Neural cell (in vitro differentiated cells): ENCODE data around the gene KRTAP12-2. TPM values are rescaled to one million over a fixed set of nuclear protein-coding genes. Genes with fewer than 3 reads are reported as not detected.

ENCODE experiments used
- H2AFZ ChIP-seq: fragments of 200-600, 300-800 bp; sonication (generic), shearing (Covaris generic); 2 replicates; pipeline ENCODE4 v1.6.0; 2014; ENCODE audit warnings: low read depth, mild to moderate bottlenecking, antibody characterized with exemption, low read length, moderate library complexity
- H3F3A ChIP-seq: fragments of 200-600 bp; shearing (Covaris generic); 2 replicates; pipeline ENCODE4 v1.6.1; 2016; ENCODE audit warnings: mild to moderate bottlenecking, moderate library complexity, mixed read lengths, antibody characterized with exemption, low read length; ENCODE audit not compliant: insufficient read depth, poor library complexity, severe bottlenecking
- H3K27ac ChIP-seq: fragments of 200-600, 300-800 bp; sonication (generic), shearing (Covaris generic); 2 replicates; pipeline ENCODE4 v1.5.1; 2014; ENCODE audit warnings: mild to moderate bottlenecking, low read length, moderate library complexity
- H3K27me3 ChIP-seq: fragments of 300-800, 200-600 bp; sonication (generic), shearing (Covaris generic); 2 replicates; pipeline ENCODE4 v1.6.0; 2014; ENCODE audit warnings: mild to moderate bottlenecking, low read depth, low read length, moderate library complexity; ENCODE audit not compliant: insufficient read depth
- H3K36me3 ChIP-seq: fragments of 300-800, 200-600 bp; sonication (generic), shearing (Covaris generic); 2 replicates; pipeline ENCODE4 v1.5.1; 2014; ENCODE audit warnings: mild to moderate bottlenecking, antibody characterized with exemption, low read length, moderate library complexity; ENCODE audit not compliant: insufficient read depth
- H3K4me2 ChIP-seq: fragments of 300-800, 200-600 bp; sonication (generic), shearing (Covaris generic); 2 replicates; pipeline ENCODE4 v1.6.0; 2014; ENCODE audit warnings: mild to moderate bottlenecking, low read length
- H3K4me3 ChIP-seq: fragments of 300-800, 200-600 bp; sonication (generic), shearing (Covaris generic); 2 replicates; pipeline ENCODE4 v1.5.1; 2014; ENCODE audit warnings: mild to moderate bottlenecking, low read length, moderate library complexity
- H3K79me2 ChIP-seq: fragments of 200-600 bp; shearing (Covaris generic); replicated peaks from 2 replicates; pipeline ENCODE4 v1.6.0; 2014; ENCODE audit warnings: mild to moderate bottlenecking, low read length, moderate library complexity; ENCODE audit not compliant: insufficient read depth
- H3K9ac ChIP-seq: fragments of 300-800, 200-600 bp; sonication (generic), shearing (Covaris generic); 2 replicates; pipeline ENCODE4 v1.6.1; 2016; ENCODE audit warnings: mild to moderate bottlenecking, low read length, mixed read lengths
- H3K9me2 ChIP-seq: fragments of 200-600 bp; shearing (Covaris generic); 2 replicates; pipeline ENCODE4 v1.6.1; 2016; ENCODE audit warnings: mild to moderate bottlenecking, low read length, mixed read lengths; ENCODE audit not compliant: insufficient read depth
- H3K9me3 ChIP-seq: fragments of 200-600, 300-800 bp; sonication (generic), shearing (Covaris generic); 2 replicates; pipeline ENCODE4 v1.6.1; 2016; ENCODE audit warnings: mild to moderate bottlenecking, mixed run types, low read length, moderate library complexity, mixed read lengths
- H4K20me1 ChIP-seq: fragments of 200-600 bp; shearing (Covaris generic); 2 replicates; pipeline ENCODE4 v1.6.1; 2016; ENCODE audit warnings: mild to moderate bottlenecking, mixed run types; ENCODE audit not compliant: insufficient read depth
- CTCF ChIP-seq: fragments of 450-650 bp; IDR thresholded peaks from 2 replicates; pipeline ENCODE4 v1.5.1; 2014; ENCODE audit warnings: antibody characterized with exemption, mild to moderate bottlenecking, moderate library complexity; ENCODE audit not compliant: poor library complexity, severe bottlenecking
- EP300 ChIP-seq: fragments of 450-650 bp; conservative IDR thresholded peaks from 2 replicates; pipeline ENCODE4 v1.6.1; 2014; ENCODE audit warnings: antibody characterized with exemption, mild to moderate bottlenecking, moderate library complexity; ENCODE audit not compliant: poor library complexity, severe bottlenecking
- EZH2 ChIP-seq: fragments of 200-600, 300-800 bp; shearing (Covaris generic), sonication (generic); IDR thresholded peaks from 2 replicates; pipeline ENCODE4 v1.6.1; 2014; ENCODE audit warnings: antibody characterized with exemption, low read length, borderline replicate concordance, mild to moderate bottlenecking; ENCODE audit not compliant: insufficient read depth, poor library complexity, severe bottlenecking
- MXI1 ChIP-seq: fragments of 450-650 bp; conservative IDR thresholded peaks from 2 replicates; pipeline ENCODE4 v1.6.1; 2014; ENCODE audit warnings: antibody characterized with exemption, mild to moderate bottlenecking; ENCODE audit not compliant: poor library complexity, severe bottlenecking
- POLR2AphosphoS5 ChIP-seq: IDR thresholded peaks from 2 replicates; pipeline ENCODE4 v1.6.1; 2012
- RAD21 ChIP-seq: fragments of 450-650 bp; conservative IDR thresholded peaks from 2 replicates; pipeline ENCODE4 v1.6.1; 2014; ENCODE audit warnings: antibody characterized with exemption, mild to moderate bottlenecking, moderate library complexity
- REST ChIP-seq: IDR thresholded peaks from 2 replicates; pipeline ENCODE4 v1.6.1; 2012; ENCODE audit warnings: borderline replicate concordance
- SMC3 ChIP-seq: fragments of 450-650 bp; conservative IDR thresholded peaks from 2 replicates; pipeline ENCODE4 v1.6.1; 2014; ENCODE audit warnings: antibody characterized with exemption, mild to moderate bottlenecking, moderate library complexity; ENCODE audit not compliant: poor library complexity
- polyA plus RNA-seq: library from polyadenylated mRNA; depleted of rRNA; stranded (reverse); fragments of >200 nt; gene quantifications from 2 replicates; pipeline ENCODE4 v1.2.3, GENCODE V29; 2014

The KRTAP12-2 gene
- polyA plus RNA-seq, 1 donor from 2014 or later = not detected

- Histone ChIP-seq H3K4me2 (no peak overlapping the region), H4K20me1 (no peaks in the 10 kb centered on the region), H3K9ac (no peak overlapping the region), H2AFZ (no peak overlapping the region), H3K36me3 (no peaks in the 10 kb centered on the region), H3F3A (no peaks in the 10 kb centered on the region), H3K4me3 (peak overlapping the region; percentile 57), H3K9me2 (no peaks in the 10 kb centered on the region), H3K27ac (no peak overlapping the region), H3K79me2 (no peaks in the 10 kb centered on the region), H3K9me3 (no peaks in the 10 kb centered on the region), H3K27me3 (peaks cover 83% of the 10 kb centered on the region)
- TF ChIP-seq EZH2 = no peak
- TF ChIP-seq SMC3 = no peak
- TF ChIP-seq RAD21 = no peak
- no peak for TF ChIP-seq CTCF
- TF ChIP-seq EP300 = no peak
- TF ChIP-seq REST = no peak
These were observed 44.1 kb upstream of the KRTAP12-2 start for GRCh38 chr21:44710756-44711326.

GRCh38 chr21:44710294-44710665 lies 43.6 kb upstream of the KRTAP12-2 start:
- H3K79me2 ChIP-seq = no peaks in the 10 kb centered on the region
- TF ChIP-seq REST (no peak), EP300 (no peak), SMC3 (no peak), MXI1 (no peak), EZH2 (no peak), POLR2AphosphoS5 (no peak), RAD21 (no peak), CTCF (no peak)
- no peaks in the 10 kb centered on the region for H4K20me1 ChIP-seq
- H3K9me2 ChIP-seq = no peaks in the 10 kb centered on the region
- no peak overlapping the region for H2AFZ ChIP-seq
- no peaks in the 10 kb centered on the region for H3F3A ChIP-seq
- H3K4me2 ChIP-seq = no peak overlapping the region
- no peaks in the 10 kb centered on the region for H3K36me3 ChIP-seq
- H3K27ac ChIP-seq = no peak overlapping the region
- peaks cover 84% of the 10 kb centered on the region for H3K27me3 ChIP-seq
- no peak overlapping the region for H3K9ac ChIP-seq
- peak overlapping the region; percentile 52 for H3K4me3 ChIP-seq
- no peaks in the 10 kb centered on the region for H3K9me3 ChIP-seq
